ENCODE results near the gene CHPF2.

The CHPF2 gene

DNA sequence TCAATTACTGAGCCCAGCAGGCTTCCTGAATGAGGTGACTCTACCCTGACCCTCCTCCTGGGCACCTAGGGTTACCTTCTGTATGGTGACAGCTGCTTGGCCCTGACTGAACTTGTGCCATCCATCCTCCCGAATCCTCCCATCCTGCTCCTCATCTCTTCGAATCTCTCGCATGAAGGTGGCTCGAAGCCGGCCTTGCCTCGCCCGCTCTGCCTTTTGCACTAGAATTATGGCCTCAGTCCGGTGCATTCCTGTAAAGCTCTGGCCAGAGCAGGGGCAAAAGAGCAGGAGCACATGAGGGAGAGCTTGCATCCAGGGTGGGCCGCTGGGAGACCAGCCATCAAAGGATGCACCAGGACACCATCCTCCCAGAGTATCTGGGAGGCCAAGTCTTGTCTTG is 29.4 kb upstream of the CHPF2 start:
- Histone ChIP-seq H3K9me3 (ENCODE audit: insufficient read depth, low read length) (no peaks in the 10 kb centered on the region), H3K4me2 (ENCODE audit: low read length) (no peak overlapping the region), H3K4me1 (ENCODE audit: low read length) (no peaks in the 10 kb centered on the region), H3K9ac (ENCODE audit: low read length) (no peak overlapping the region), H3K27ac (ENCODE audit: low read length) (no peak overlapping the region), H3K36me3 (replicated peaks; ENCODE audit: low read depth, low read length) (no peaks in the 10 kb centered on the region), H3K79me2 (ENCODE audit: low read length) (no peaks in the 10 kb centered on the region), H3K4me3 (ENCODE audit: low read length) (no peak overlapping the region), H4K20me1 (ENCODE audit: insufficient read depth, low read length) (no peaks in the 10 kb centered on the region; the same call in 1 of the 2 replicates), H2AFZ (ENCODE audit: low read depth, low read length) (no peak overlapping the region), H3K27me3 (ENCODE audit: low read depth, low read length) (peaks cover 80% of the 10 kb centered on the region)
- TF ChIP-seq, protein P1, sequence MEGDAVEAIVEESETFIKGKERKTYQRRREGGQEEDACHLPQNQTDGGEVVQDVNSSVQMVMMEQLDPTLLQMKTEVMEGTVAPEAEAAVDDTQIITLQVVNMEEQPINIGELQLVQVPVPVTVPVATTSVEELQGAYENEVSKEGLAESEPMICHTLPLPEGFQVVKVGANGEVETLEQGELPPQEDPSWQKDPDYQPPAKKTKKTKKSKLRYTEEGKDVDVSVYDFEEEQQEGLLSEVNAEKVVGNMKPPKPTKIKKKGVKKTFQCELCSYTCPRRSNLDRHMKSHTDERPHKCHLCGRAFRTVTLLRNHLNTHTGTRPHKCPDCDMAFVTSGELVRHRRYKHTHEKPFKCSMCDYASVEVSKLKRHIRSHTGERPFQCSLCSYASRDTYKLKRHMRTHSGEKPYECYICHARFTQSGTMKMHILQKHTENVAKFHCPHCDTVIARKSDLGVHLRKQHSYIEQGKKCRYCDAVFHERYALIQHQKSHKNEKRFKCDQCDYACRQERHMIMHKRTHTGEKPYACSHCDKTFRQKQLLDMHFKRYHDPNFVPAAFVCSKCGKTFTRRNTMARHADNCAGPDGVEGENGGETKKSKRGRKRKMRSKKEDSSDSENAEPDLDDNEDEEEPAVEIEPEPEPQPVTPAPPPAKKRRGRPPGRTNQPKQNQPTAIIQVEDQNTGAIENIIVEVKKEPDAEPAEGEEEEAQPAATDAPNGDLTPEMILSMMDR (IDR thresholded peaks at IDR 0.05; ENCODE audit: low read depth, low read length), result no peak
- TF ChIP-seq EZH2phosphoT487 (IDR thresholded peaks at IDR 0.05; ENCODE audit: low read depth), result no peak

DNA sequence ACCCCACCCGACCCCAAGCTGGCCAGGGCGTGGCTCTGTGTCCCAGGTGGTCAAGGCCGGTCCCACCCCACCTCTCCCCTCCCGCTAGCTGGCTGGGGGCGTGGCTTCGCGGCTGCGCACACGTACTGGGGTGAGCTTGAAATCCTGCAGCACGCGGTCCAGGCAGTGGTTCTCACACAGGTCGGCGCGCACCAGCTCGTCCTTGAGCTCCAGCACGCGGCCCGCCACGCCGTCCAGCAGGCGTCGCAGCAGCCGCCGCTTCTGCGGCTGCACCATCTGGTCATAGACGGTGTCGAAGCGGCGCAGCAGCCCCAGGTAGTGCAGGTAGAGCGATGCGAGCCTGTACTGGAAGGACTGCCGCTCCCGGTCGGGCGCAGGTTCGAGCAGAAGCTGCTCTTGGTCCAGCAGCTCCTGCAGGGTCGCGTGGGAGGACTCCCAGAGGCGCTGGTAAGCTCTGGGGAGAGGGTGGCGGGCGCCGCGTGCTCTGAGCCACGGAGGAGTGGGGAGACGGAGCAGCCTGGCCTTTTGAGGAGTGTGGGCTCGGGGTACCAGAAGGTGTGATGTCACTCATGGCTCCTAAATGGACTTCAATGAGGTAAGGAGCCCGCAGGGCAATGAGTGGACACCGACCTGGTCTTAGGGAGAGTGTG is 27.8 kb upstream of the CHPF2 start:
- H3K4me2 ChIP-seq (ENCODE audit: low read length), result no peak overlapping the region
- no peak overlapping the region for H2AFZ ChIP-seq (ENCODE audit: low read depth, low read length)
- H3K36me3 ChIP-seq (replicated peaks; ENCODE audit: low read depth, low read length), result no peaks in the 10 kb centered on the region
- H4K20me1 ChIP-seq (ENCODE audit: insufficient read depth, low read length), result no peaks in the 10 kb centered on the region
- no peak overlapping the region for H3K9ac ChIP-seq (ENCODE audit: low read length)
- TF ChIP-seq EZH2phosphoT487 (IDR thresholded peaks at IDR 0.05; ENCODE audit: low read depth), result no peak
- TF ChIP-seq, protein P1 (IDR thresholded peaks at IDR 0.05; ENCODE audit: low read depth, low read length), result no peak
- H3K79me2 ChIP-seq (ENCODE audit: low read length), result no peaks in the 10 kb centered on the region
- no peak overlapping the region for H3K27ac ChIP-seq (ENCODE audit: low read length)
- no peaks in the 10 kb centered on the region for H3K4me1 ChIP-seq (ENCODE audit: low read length)
- H3K9me3 ChIP-seq (ENCODE audit: insufficient read depth, low read length), result no peaks in the 10 kb centered on the region
- H3K4me3 ChIP-seq (ENCODE audit: low read length), result no peak overlapping the region
- H3K27me3 ChIP-seq (ENCODE audit: low read depth, low read length), result peaks cover 63% of the 10 kb centered on the region

DNA sequence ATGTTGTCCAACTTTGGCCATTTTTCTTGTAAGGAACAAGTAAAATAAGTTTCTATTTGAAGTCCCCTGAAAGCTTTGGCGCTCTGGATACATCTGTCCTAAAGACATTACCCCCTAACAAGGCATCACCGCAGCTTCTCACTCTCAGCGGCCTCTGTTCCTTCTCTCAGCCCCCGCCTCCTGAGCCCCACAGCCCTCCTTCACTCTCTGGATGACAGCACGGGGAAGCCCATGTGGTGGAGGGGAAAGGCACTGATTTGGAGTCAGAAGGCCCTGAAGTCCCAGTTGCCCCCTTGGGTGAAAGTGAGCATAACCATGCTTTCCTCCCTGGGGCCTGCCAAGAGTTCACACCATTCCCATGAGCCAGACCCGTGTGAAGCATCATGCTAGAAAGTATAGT is 26.6 kb upstream of the CHPF2 start:
- TF ChIP-seq, protein P1 (IDR thresholded peaks at IDR 0.05; ENCODE audit: low read depth, low read length), result no peak
- TF ChIP-seq EZH2phosphoT487 (IDR thresholded peaks at IDR 0.05; ENCODE audit: low read depth), result no peak
- H3K36me3 ChIP-seq (replicated peaks; ENCODE audit: low read depth, low read length), result peaks cover 4% of the 10 kb centered on the region
- no peak overlapping the region for H3K4me2 ChIP-seq (ENCODE audit: low read length)
- no peaks in the 10 kb centered on the region for H3K9me3 ChIP-seq (ENCODE audit: insufficient read depth, low read length)
- H3K79me2 ChIP-seq (ENCODE audit: low read length), result no peaks in the 10 kb centered on the region
- H3K9ac ChIP-seq (ENCODE audit: low read length), result no peak overlapping the region
- H2AFZ ChIP-seq (ENCODE audit: low read depth, low read length), result no peak overlapping the region
- H4K20me1 ChIP-seq (ENCODE audit: insufficient read depth, low read length), result no peaks in the 10 kb centered on the region; the same call in 1 of the 2 replicates
- no peak overlapping the region for H3K27ac ChIP-seq (ENCODE audit: low read length)
- H3K4me3 ChIP-seq (ENCODE audit: low read length), result no peak overlapping the region
- H3K4me1 ChIP-seq (ENCODE audit: low read length), result no peaks in the 10 kb centered on the region
- peaks cover 51% of the 10 kb centered on the region for H3K27me3 ChIP-seq (ENCODE audit: low read depth, low read length)

DNA sequence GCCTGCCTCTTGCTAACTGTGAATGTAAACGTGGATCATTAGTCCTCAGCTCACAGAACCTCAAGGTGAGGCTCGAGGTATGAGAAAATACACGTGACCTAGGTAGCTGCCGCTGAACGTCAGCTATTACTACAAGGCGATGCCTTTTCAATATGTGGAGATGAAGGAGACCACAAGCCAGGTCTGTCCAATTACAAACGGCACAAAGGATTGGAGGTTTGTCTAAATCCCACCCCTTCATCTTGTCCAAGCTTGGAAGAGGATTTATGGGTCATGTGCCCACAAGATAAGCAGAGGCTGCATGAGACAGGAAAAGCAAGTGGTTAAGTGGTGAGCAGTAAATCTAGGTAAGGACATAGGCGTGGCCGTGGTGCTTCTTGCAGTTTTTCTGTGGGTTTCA is 25.4 kb upstream of the CHPF2 start:
- Histone ChIP-seq H3K4me3 (ENCODE audit: low read length) (no peak overlapping the region), H3K36me3 (replicated peaks; ENCODE audit: low read depth, low read length) (peaks cover 8% of the 10 kb centered on the region), H2AFZ (ENCODE audit: low read depth, low read length) (no peak overlapping the region), H3K27ac (ENCODE audit: low read length) (no peak overlapping the region), H3K4me2 (ENCODE audit: low read length) (no peak overlapping the region), H3K9ac (ENCODE audit: low read length) (no peak overlapping the region), H3K9me3 (ENCODE audit: insufficient read depth, low read length) (no peaks in the 10 kb centered on the region), H4K20me1 (ENCODE audit: insufficient read depth, low read length) (no peaks in the 10 kb centered on the region; the same call in 1 of the 2 replicates), H3K79me2 (ENCODE audit: low read length) (no peaks in the 10 kb centered on the region), H3K27me3 (ENCODE audit: low read depth, low read length) (peaks cover 41% of the 10 kb centered on the region), H3K4me1 (ENCODE audit: low read length) (no peaks in the 10 kb centered on the region)
- TF ChIP-seq, protein P1 (IDR thresholded peaks at IDR 0.05; ENCODE audit: low read depth, low read length), result no peak
- no peak for TF ChIP-seq EZH2phosphoT487 (IDR thresholded peaks at IDR 0.05; ENCODE audit: low read depth)

Data from OCI-LY3 (cell line).